UCSD-AML1 (cell line): ENCODE data around the gene GIT2.
"Not testable (repeated sequence)": the region's sequence is repeated elsewhere in the genome, so short reads cannot be mapped to it uniquely, and the experiment has no call there.

ENCODE experiments used
- DNase-seq: peaks from one replicate; lab custom pipeline; 2025; ENCODE audit not compliant: unreplicated experiment; lab: John Stamatoyannopoulos, UW

Gene GIT2

DNA sequence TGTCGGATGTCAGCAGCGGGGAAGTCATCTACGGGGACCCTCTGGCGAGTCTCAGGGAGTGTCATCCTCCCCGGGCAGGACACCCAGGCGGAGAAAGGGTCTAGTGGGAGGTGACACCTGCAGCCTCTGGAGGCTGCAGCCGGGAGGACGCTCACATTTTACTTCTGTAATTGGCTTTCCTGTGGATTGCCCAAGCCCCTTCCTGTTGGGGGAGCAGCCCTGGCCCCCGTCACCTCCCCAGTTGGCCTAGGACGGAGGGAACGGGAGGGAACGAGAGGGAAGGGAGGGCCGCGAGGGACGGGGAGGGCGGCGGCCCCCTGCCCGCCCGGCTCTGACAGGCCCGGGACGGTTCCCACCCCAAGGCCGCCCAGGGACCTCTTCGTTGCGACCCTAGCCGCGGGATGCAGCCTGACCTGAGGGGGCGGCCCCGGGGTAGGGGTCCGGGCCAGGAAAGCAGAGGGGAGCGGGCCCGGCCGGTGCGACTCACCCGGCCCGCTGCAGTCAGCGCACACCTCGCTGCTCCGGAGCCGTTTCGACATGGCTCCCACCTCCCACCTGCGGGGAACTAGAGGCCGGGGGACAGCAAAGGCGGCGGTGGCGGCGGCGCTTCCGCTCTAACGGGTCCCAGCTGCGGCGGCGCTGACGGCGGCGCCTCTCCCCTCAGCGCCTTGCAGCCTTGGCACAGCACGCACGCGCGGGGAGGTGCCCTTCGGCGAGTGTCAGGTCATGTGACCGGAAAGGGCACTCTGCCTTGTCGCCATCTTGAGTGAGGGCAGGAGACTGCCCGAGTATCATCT is at the start of gene GIT2:
Gene GIT2 (minus strand): TSS at position 683 of the 797 bp plus-strand sequence. CDS start 144 bp downstream, at position 539.
- peak; percentile 94 for DNase-seq

GRCh38 chr12:110042264-110042663 is 46.1 kb upstream of the GIT2 start:
- DNase-seq: no peak

DNA sequence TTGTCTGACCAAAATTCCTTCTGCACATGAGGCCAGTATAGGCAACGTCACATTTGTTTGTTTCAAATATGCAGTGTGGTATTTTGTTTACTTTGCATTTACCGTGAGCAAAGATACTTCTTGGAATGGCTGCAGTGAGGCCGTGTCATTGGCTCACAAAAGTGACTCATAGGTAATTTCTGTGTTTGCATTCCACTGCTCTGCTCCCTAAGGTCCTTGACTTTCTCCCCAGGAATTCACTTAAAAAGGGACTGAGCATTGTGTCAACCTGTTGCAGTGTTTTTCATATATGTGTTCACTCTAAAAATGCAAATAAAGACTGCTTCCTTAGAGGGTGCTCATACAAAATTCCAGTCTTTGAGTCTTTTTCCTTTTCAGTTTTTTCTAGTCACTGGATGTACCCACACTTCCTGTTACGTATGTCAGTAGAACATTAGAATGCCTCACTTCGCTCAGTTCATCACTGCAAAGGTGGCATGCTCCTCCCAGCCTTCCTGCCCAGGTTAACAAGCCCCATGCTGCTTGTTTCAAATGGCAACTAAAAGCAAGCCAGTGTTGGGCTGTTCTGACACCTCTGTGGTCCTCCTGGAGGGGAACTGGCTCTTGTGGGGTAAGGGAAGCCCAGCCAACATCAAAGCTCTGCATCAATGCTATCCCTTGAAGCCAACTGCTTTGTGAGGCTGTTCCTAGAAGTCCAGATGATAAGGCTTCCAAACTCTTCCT is 43.1 kb upstream of the GIT2 start:
- DNase-seq: no peak

DNA sequence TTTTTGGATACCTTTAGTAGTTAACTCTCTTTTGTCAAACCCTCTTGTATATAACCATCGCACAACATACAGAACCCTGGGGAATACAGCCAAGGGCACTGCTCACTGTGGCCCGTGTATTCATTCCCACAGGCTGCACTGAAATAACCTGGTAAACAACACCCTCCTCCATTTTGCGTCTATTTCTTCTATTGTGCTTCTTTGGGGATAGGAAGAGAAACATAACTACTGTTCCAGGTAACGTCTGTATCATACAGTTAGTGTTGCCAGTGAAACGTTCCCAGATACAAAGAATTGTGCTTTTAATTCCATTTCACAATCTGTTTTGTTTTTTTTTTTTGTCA is 42.5 kb upstream of the GIT2 start:
- no peak for DNase-seq

- DNase-seq: no peak
Observed at GRCh38 chr12:110037315-110037714, 41.1 kb upstream of the GIT2 start.

DNA sequence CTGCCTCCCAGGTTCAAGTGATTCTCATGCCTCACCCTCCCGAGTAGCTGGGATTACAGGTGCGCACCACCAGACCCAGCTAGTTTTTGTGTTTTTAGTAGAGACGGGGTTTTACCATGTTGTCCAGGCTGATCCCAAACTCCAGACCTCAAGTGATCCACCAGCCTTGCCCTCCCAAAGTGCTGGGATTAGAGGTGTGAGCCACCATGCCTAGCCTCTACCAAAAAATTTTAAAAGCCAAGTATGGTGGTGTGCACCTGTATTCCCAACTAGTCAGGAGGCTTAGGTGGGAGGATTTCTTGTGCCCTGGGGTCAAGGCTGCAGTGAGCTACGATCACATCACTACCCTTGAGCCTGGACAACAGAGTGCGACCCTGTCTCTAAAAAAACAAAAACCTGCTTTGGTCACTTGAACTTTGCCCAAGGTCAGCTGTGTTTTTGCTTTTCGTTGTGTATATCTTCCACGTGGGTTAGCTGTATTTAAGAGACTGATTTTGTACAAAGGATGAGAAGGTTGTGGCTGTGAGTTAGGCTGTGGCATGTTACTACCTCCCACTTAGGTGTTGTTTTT is 39.5 kb upstream of the GIT2 start:
- DNase-seq: no peak

DNA sequence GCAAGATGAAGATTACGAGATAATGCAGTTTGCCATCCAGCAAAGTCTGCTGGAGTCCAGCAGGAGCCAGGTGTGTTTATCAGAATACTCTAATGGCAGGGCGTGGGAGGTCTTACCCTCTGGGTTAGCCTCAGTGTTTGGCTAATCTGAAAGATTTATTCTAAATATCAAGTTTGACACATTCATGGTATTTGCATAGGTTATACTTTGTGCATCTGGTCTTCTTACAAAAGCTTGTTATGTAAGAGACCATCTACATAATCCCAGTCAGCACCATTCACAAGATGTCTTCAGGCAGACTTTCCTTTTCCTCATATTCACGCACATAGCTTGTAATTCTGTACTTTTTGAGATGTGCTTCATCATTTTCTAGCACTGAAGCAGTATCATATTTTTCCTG is 37.7 kb upstream of the GIT2 start:
- no peak for DNase-seq

DNA sequence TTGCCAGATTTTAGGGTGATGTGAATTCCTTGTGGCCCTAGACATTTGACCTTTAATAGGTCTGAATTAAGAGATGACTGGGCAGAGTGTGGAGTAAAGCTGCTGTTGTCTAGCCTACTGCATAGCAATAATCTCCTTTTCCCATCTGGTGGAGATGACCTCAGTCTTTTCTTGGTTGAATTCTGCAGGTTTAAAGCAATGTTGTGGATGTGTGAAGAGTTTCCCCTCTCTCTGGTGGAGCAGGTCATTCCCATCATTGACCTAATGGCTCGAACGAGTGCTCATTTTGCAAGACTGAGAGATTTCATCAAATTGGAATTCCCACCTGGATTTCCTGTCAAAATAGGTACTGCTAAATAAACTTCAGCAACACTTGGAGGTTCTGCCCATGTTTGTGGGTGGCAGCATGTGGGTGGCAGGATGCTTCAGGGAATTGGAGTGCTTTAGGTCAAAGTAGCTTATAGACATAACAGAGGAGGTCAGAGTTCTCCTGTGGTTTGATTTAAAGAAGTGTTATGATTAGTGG is 33.2 kb upstream of the GIT2 start:
- DNase-seq: no peak

- no peak for DNase-seq
Observed at GRCh38 chr12:110028323-110028722, 32.2 kb upstream of the GIT2 start.

DNA sequence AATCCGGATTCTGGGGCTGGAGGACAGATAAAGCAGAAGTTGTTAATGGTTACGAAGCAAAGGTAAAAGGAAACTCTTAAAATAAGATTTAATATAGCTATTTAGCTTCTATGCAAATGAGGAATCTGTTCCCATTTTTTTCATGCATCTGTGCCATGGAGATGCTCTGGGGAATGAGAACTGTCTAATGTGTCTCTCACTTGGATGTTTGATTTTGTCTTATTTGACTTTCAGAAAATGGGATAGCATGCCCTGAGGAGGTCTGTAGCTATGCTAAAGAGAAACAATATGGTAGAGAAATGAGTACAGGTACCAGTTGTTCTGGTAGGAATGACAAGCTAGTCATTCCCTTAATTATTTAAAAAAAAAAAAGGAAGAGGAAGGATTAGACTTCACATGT is 27.9 kb upstream of the GIT2 start:
- no peak for DNase-seq

DNA sequence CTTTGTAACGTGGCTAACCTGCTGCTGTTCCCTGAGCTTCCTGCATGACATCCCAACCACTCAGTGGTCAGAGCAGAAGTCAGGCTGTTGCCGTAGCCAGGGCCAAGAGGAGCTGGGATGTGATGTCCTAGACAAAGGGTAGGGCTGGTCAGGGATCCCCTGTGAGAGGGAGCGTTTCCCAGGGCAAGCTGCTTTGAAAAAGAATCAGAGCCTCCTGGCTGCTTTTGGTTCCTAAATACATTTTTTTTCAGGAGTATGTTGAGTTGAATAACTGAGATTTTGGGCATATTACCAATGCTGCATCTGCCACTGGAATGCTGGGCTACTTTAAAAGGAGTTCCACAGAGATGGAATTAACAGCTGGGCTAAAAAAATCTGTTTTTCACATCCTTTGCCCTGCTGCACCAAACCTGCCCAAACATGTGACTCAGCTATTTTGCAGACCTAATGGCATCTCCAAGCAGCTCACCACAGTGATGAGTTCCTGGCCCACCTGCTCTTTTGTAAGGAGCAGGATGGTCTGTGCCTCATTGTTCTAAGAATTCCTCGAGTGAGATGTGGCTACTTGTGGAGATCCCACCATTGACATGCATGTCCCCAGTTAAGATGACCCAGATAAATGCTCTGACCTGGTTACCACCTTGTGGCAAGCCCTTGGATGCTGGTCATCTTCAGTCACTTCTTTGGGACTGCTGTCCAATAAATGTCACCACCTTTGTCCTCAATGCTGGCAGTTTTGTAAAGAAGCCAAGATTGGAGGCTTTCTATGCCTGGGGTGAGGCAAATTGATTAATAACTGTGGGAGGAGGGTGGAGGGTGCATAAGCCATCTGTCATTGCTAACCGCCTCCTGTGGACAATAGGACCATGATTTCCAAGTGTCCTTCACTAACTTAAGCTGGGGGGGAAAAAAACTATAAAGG is 27.2 kb upstream of the GIT2 start:
- DNase-seq: no peak

DNA sequence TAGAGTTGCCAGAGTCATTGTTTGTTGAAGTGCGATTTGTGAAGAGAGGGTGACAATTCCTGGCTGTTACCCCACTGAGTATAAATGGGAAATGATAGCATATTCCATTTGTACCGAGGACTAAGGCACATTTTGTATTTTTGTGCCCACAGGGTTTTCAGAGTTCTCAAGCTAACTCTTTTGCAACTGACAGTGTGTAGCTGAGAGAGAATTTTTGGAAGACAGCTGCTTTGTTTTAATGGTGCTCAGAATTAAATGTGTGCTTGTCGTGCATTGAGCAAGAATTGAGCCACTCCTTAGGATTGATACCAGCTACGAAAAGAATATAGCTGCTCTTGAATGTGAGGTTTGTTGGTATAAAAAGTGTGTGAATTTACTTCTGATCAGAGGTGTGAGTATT is 24.8 kb upstream of the GIT2 start:
- DNase-seq: no peak

DNA sequence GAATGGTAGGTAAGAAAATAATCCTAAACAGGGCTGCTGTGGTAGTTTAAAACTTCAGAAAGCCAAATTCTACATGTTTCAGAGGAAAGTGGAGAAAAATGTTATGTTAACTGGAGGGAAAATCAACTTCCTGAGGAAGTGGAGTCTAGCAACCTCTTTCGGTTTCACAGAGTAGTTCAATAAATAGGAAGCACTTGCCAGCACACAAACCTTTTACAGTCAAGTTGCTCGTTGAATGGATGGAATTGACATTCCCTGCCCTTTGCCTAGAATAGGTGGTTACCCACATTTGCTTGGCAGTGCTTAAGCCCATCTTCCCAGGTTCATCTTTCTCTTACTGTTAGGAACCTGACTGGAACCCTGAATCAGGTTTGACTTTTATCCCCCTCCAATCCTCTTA is 19.0 kb upstream of the GIT2 start:
- DNase-seq: no peak

DNA sequence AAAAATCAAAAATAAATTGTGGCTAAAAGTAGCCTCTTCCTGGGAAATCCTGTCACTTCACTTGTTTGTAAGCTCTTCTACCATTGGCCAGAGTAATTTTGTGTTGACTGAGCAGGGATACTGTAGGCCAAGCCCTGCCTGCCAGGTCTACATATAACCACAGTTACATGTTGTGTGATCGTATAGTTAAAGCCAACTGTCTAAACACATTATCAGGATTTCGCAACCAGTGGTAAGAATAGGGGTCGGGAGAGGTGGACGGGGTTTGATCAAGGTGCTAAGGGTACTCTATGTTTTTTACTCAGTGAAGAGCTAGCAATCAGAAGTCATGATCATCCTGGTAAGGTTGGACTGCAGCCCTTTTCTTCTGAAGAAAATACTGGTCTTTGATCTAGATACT is 16.5 kb upstream of the GIT2 start:
- DNase-seq: no peak

DNA sequence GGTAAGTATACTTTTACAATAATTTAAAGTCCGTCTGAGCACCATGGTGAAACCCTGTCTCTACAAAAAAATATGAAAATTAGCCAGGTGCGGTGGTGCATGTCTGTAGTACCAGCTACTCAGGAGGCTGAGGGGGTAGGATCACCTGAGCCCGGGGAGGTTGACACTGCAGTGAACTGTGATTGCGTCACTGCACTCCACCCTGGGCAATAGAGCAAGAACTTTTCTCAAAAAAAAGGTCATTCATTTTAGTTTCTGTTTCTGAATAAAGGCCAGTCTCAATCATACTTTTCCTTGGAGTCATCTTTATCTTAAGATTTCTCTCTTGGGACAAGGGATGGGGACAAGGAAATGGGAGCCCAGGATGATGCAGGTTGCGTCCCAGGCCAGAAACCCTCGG is 16.0 kb upstream of the GIT2 start:
- no peak for DNase-seq

DNA sequence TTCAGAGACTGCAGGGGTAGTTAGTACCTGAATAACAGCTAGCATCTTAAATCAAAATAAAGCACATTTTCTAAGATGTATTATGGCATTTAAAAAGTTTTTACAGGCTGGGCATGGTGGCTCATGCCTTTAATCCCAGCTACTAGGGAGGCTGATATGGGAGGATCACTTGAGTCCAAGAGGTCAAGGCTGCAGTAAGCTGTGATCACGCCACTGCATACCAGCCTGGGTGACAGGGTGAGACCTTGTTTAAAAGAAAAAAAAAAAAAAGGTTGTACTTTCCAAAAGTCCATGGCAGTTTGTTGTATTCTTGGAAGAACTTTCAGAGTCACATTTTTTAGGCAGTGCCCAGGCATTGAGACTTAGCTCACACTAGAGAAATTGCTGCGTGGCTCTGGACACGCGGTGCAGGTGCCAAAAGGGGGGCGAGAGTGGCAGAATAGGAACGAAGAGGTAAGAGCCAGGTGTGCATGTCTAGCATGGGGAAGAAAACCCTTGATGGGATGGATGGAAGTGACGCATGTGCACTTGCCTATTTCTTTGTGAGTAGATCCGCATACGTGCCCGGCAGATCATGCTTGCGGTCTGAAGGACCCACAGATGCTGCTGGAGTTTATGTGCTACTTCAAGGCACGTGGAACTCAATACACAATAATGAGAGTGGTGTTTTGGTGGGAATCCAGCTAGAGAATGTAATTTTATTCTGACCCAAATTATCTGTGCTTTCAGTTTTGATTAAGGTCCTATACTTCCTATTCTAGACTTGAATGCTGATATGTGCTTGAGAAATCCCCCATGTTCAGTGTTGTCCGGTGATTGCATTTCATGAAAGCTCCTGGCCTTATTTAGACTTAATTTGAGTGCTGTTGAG is 14.9 kb upstream of the GIT2 start:
- no peak for DNase-seq

DNA sequence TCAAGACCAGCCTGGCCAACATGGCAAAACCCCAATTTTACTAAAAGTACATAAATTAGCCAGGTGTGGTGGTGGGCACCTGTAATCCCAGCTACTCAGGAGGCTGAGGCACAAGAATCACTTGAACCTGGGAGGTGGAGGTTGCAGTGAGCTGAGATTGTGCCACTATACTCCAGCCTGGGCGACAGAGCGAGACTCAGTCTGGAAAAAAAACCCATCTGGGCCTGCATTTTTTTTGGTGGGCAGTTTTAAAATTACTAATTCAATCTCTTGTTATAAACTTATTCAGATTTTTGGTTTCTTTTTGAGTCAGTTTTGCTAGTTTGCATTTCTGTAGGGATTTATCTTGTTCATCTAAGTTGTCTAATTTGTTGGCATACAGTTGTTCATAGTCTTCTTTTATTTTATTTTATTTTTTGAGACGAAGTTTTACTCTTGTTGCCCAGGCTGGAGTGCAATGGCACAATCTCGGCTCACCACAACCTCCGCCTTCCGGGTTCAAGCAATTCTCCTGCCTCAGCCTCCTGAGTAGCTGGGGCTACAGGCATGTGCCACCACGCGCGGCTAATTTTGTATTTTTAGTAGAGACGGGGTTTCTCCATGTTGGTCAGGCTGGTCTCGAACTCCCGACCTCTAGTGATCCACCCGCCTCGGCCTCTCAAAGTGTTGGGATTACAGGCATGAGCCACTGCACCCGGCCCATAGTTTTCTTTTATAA is 12.7 kb upstream of the GIT2 start:
- not testable (repeated sequence) for DNase-seq

- no peak for DNase-seq
Observed at GRCh38 chr12:110007881-110008280, 11.7 kb upstream of the GIT2 start.

GRCh38 chr12:110006115-110006514 is 9.9 kb upstream of the GIT2 start:
- no peak for DNase-seq
